Lower leg skin (tissue), 4 donors: ENCODE results near the gene GREB1. TPM values are rescaled to one million over a fixed set of nuclear protein-coding genes. Genes with fewer than 3 reads are reported as not detected.

Source experiments
- DNase-seq, 2 donors: peaks; one replicate each; pipeline ENCODE4 v3.0.0-alpha.2; 2019; ENCODE audit warnings: low spot score in 2 of 2
- H3K4me3 ChIP-seq: fragments of 200-600 bp; sonication (generic); 2 replicates; pipeline ENCODE4 v1.5.1; 2017; ENCODE audit warnings: mild to moderate bottlenecking, low read depth; ENCODE audit not compliant: poor library complexity, severe bottlenecking
- CTCF ChIP-seq, 3 donors: fragments of 450-650 bp; IDR thresholded peaks; one replicate each; pipeline ENCODE4 v1.5.1; 2016; ENCODE audit warnings: antibody characterized with exemption in 3 of 3, mild to moderate bottlenecking in 3 of 3, moderate library complexity in 2 of 3
- POLR2A ChIP-seq, 2 donors: fragments of 450-650 bp; IDR thresholded peaks; one replicate each; pipeline ENCODE4 v1.6.1; 2016 to 2017; ENCODE audit warnings: antibody characterized with exemption in 2 of 2, mild to moderate bottlenecking in 1 of 2, moderate library complexity in 1 of 2
- WGBS, 2 donors: methylation state at CpG; one replicate each; pipeline ENCODE4 v1.1.5; 2018; 5-methylcytosine and 5-hydroxymethylcytosine counted together
- intact Hi-C: fragments of 100-400 bp; cut with DNase I; formaldehyde crosslinking; loops from one replicate; pipeline ENCODE4 v1.15.0; 2023; ENCODE audit warnings: low total_unique reads
- total RNA-seq, 4 donors: library from RNA; depleted of rRNA; stranded (reverse); fragments of >200 nt; gene quantifications; one replicate each; pipeline ENCODE4 v1.1.0, GENCODE V29; 2016

GREB1 gene
- total RNA-seq, 4 donors from 2014 or later: 2.4 to 12.2 (median 4.0) TPM

- intact Hi-C loops: no loop called here
- TF ChIP-seq CTCF (IDR thresholded peaks at IDR 0.05) (no peak), POLR2A (IDR thresholded peaks at IDR 0.05) (no peak)
- 85 to 90% methylated on average over 9 of the region's 9 CpGs for WGBS, 2 donors
- peak in 1 of 2 donors; percentile 36 for DNase-seq
- H3K4me3 ChIP-seq: no peak overlapping the region
Observed at GRCh38 chr2:11552260-11552638, 18.4 kb downstream of the GREB1 start.

DNA sequence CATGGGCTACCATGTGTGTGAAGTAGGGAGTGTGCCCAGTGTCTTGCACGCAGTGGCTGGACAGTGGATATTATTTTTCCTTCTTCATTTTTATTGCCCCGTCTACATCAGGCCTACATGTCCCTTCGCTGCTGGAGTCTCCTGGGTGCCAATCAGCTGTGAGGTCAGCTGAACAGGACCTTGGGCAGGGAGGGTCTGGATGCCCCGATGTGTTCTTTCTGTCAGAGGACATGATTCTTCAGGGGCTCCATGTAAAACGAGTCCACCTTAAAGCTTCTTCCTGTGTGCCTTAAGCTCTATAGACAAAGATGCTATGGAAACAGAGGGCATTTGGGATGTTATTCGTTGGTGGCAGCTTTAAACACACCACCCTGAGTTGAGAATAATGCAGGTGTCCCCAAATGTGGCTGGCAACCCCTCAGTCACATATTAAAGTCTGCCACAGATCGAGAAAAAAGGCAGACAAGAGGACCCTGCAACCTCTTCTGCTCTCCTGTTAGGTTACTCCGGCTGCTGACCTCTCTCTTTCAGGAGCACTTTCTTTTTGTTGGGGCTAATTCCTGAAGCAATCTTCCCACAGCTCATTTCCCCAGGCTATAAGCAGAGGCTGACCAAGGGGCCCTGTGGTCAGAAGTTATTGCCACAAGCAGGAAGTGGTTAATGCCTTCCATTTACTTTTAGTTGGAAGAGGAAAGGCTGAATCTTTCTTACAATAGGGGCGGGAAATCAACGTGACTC lies 20.0 kb downstream of the GREB1 start:
- intact Hi-C loops: no loop called here
- H3K4me3 ChIP-seq: no peak overlapping the region
- peak in 1 of 2 donors; percentile 62 for DNase-seq
- WGBS, 2 donors: 64 to 65% methylated on average over 10 of the region's 10 CpGs
- no peak for TF ChIP-seq POLR2A (IDR thresholded peaks at IDR 0.05)
- no peak for TF ChIP-seq CTCF (IDR thresholded peaks at IDR 0.05)

DNA sequence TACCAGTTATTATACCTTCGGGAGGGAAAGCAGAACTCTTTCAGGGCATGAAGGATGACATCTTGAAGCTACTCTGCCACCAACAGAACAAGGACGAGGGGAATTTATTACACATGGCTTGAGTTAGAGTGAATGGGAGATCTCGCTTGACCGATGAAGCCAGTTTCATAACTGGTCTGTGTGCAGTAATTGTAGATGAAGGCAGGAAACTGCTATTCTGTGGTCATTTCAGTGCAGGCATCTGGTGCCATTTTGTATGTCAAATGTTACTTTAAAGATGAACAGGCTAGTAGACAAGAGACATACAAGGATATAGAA lies 20.5 kb downstream of the GREB1 start:
- no peak overlapping the region for H3K4me3 ChIP-seq

GRCh38 chr2:11556101-11556806 lies 22.4 kb downstream of the GREB1 start:
- DNase-seq: peak in 1 of 2 donors; percentile 78
- no peak overlapping the region for H3K4me3 ChIP-seq
- TF ChIP-seq CTCF (IDR thresholded peaks at IDR 0.05) (no peak), POLR2A (IDR thresholded peaks at IDR 0.05) (no peak)

More for the DNA sequence above, 20.5 kb downstream of the GREB1 start:
- DNase-seq: no peak
- intact Hi-C loops: no loop called here
- TF ChIP-seq POLR2A (IDR thresholded peaks at IDR 0.05): no peak
- no peak for TF ChIP-seq CTCF (IDR thresholded peaks at IDR 0.05)
- 51% methylated on average over 4 of the region's 4 CpGs for WGBS, 2 donors

GRCh38 chr2:11558214-11558886 lies 24.5 kb downstream of the GREB1 start:
- WGBS, 2 donors: 79 to 92% methylated on average over 10 of the region's 10 CpGs
- peak in 1 of 2 donors; percentile 61 for DNase-seq
- no peak for TF ChIP-seq POLR2A (IDR thresholded peaks at IDR 0.05)
- TF ChIP-seq CTCF (IDR thresholded peaks at IDR 0.05): no peak
- intact Hi-C loops: no loop called here
- no peak overlapping the region for H3K4me3 ChIP-seq

More at GRCh38 chr2:11556101-11556806, 22.4 kb downstream of the GREB1 start:
- intact Hi-C loops: no loop called here
- WGBS, 2 donors: 70 to 72% methylated on average over 20 of the region's 20 CpGs
